Measurements from ENCODE around the gene ZSWIM9. TPM values are rescaled to one million over a fixed set of nuclear protein-coding genes. Genes with fewer than 3 reads are reported as not detected.

Gene ZSWIM9
- polyA plus RNA-seq, 1 of the 3 experiments (the other 2 are of a cell fraction), result 2.2 TPM

- CTCF ChIA-PET, result no interaction called here
- H3K27me3 ChIP-seq (ENCODE audit: insufficient read depth), result no peaks in the 10 kb centered on the region
- no peak for TF ChIP-seq MEF2A (IDR thresholded peaks at IDR 0.05; ENCODE audit: borderline replicate concordance, low read depth)
- TF ChIP-seq PBX3 (IDR thresholded peaks at IDR 0.05), result no peak
- TF ChIP-seq USF2 (IDR thresholded peaks at IDR 0.05; ENCODE audit: borderline replicate concordance, low read depth, low read length), result no peak
- TF ChIP-seq EZH2phosphoT487 (IDR thresholded peaks at IDR 0.05; ENCODE audit: borderline replicate concordance, low read depth), result no peak
- TF ChIP-seq GATA2 (CRISPR knock-in tag; IDR thresholded peaks at IDR 0.05), result no peak
- no peak for TF ChIP-seq FOXM1 (IDR thresholded peaks at IDR 0.05; ENCODE audit: low read depth)
- no peak for TF ChIP-seq ELF1 (IDR thresholded peaks at IDR 0.05)
- TF ChIP-seq FOSL2 (IDR thresholded peaks at IDR 0.05; ENCODE audit: borderline replicate concordance, low read depth), result no peak
- H3K27ac ChIP-seq (ENCODE audit: low read depth in 2 of 2, low read length in 1 of 2), result no peak overlapping the region
- no peaks in the 10 kb centered on the region for H3K79me2 ChIP-seq (ENCODE audit: insufficient read depth)
- peaks cover 0 to 13% of the 10 kb centered on the region in 2 experiments for H3K36me3 ChIP-seq (replicated peaks in 1 of 2; ENCODE audit: control insufficient read depth in 1 of 2, insufficient read depth in 2 of 2, low read length in 1 of 2)
- no peak overlapping the region for H3K4me2 ChIP-seq
- H3K9ac ChIP-seq, result no peak overlapping the region
- no peak overlapping the region for H2AFZ ChIP-seq (ENCODE audit: low read depth)
- H3K9me2 ChIP-seq, result no peaks in the 10 kb centered on the region
- 87% methylated on average over 5 of the region's 5 CpGs for WGBS (ENCODE audit: low lambda C conversion rate)
- H3K4me3 ChIP-seq (ENCODE audit: low read depth in 2 of 2, low read length in 1 of 2), result no peak overlapping the region
- peaks cover 5% of the 10 kb centered on the region for H3F3A ChIP-seq (replicated peaks; ENCODE audit: insufficient read depth)
- DNase-seq, result no peak
- H4K20me1 ChIP-seq (ENCODE audit: insufficient read depth), result no peaks in the 10 kb centered on the region
- H3K4me1 ChIP-seq (ENCODE audit: control insufficient read depth in 1 of 2, insufficient read depth in 2 of 2, low read depth in 1 of 2, low read length in 1 of 2), result no peaks in the 10 kb centered on the region
- H3K9me3 ChIP-seq, result peaks cover 8% of the 10 kb centered on the region; the same call in 1 of the 2 replicates
- POLR2A ChIA-PET, result no interaction called here
Measured at GRCh38 chr19:48181505-48181904, 11.0 kb downstream of the ZSWIM9 start.

GRCh38 chr19:48182434-48182833, 12.0 kb downstream of the ZSWIM9 start:
- 97% methylated on average over 36 of the region's 38 CpGs for WGBS (ENCODE audit: low lambda C conversion rate)
- no peaks in the 10 kb centered on the region for H3K9me2 ChIP-seq
- H3K79me2 ChIP-seq (ENCODE audit: insufficient read depth), result no peaks in the 10 kb centered on the region
- no peaks in the 10 kb centered on the region for H3K4me1 ChIP-seq (ENCODE audit: control insufficient read depth in 1 of 2, insufficient read depth in 2 of 2, low read depth in 1 of 2, low read length in 1 of 2)
- H2AFZ ChIP-seq (ENCODE audit: low read depth), result no peak overlapping the region
- no peak overlapping the region for H3K27ac ChIP-seq (ENCODE audit: low read depth in 2 of 2, low read length in 1 of 2)
- H3K4me2 ChIP-seq, result no peak overlapping the region
- DNase-seq, result no peak
- H3K27me3 ChIP-seq (ENCODE audit: insufficient read depth), result no peaks in the 10 kb centered on the region
- peaks cover 0 to 13% of the 10 kb centered on the region in 2 experiments for H3K36me3 ChIP-seq (replicated peaks in 1 of 2; ENCODE audit: control insufficient read depth in 1 of 2, insufficient read depth in 2 of 2, low read length in 1 of 2)
- no peaks in the 10 kb centered on the region for H4K20me1 ChIP-seq (ENCODE audit: insufficient read depth)
- ChIA-PET CTCF (no interaction called here), POLR2A (no interaction called here)
- H3K9ac ChIP-seq, result no peak overlapping the region
- H3F3A ChIP-seq (replicated peaks; ENCODE audit: insufficient read depth), result peaks cover 5% of the 10 kb centered on the region
- no peak overlapping the region for H3K4me3 ChIP-seq (ENCODE audit: low read depth in 2 of 2, low read length in 1 of 2)
- peaks cover 8% of the 10 kb centered on the region; the same call in 1 of the 2 replicates for H3K9me3 ChIP-seq
- no peak for TF ChIP-seq PBX3 (IDR thresholded peaks at IDR 0.05)
- TF ChIP-seq GATA2 (CRISPR knock-in tag; IDR thresholded peaks at IDR 0.05), result no peak
- TF ChIP-seq FOXM1 (IDR thresholded peaks at IDR 0.05; ENCODE audit: low read depth), result no peak
- no peak for TF ChIP-seq FOSL2 (IDR thresholded peaks at IDR 0.05; ENCODE audit: borderline replicate concordance, low read depth)
- TF ChIP-seq NRF1 (IDR thresholded peaks at IDR 0.05; ENCODE audit: low read depth, low read length), result no peak
- TF ChIP-seq USF1 (IDR thresholded peaks at IDR 0.05; ENCODE audit: borderline replicate concordance, low read depth), result no peak
- TF ChIP-seq RAD21 (IDR thresholded peaks at IDR 0.05; ENCODE audit: low read length), result no peak
- TF ChIP-seq RFX5 (IDR thresholded peaks at IDR 0.05; ENCODE audit: low read length), result no peak
- TF ChIP-seq CTCF (IDR thresholded peaks at IDR 0.05), result peak; percentile 16; the same call in 1 of the 2 replicates

All from SK-N-SH (cell line).